B cell (primary cell): ENCODE data around the gene EXOC1. TPM values are rescaled to one million over a fixed set of nuclear protein-coding genes. Genes with fewer than 3 reads are reported as not detected.

Experiments
- ATAC-seq: fragments of 200-7000 bp; cut with Tn5 transposase; one replicate; pipeline ENCODE4 v1.10.0; 2021; ENCODE audit warnings: low read depth, mild to moderate bottlenecking, moderate number of reproducible peaks, moderate library complexity
- CTCF ChIA-PET: fragments of 350-600 bp; sonication (Branson Sonifier 250); formaldehyde crosslinking; loops from one replicate; lab custom pipeline; 2021; ENCODE audit warnings: antibody characterized with exemption, inconsistent platforms; lab: Charles Lee
- POLR2A ChIA-PET: fragments of 350-600 bp; sonication (Branson Sonifier 250); formaldehyde crosslinking; loops from one replicate; lab custom pipeline; 2021; ENCODE audit warnings: antibody characterized with exemption; lab: Charles Lee
- DNase-seq: peaks from one replicate; pipeline ENCODE4 v3.0.0; 2013
- H2AFZ ChIP-seq: 2 replicates; pipeline ENCODE4 v1.6.1; 2012; ENCODE audit warnings: mild to moderate bottlenecking, low read depth, low read length; ENCODE audit not compliant: insufficient read depth, poor library complexity, severe bottlenecking
- H3K27ac ChIP-seq, 2 donors: 1 replicate in 1 of 2; 2 replicates in 1 of 2; pipeline ENCODE4 v1.5.1; 2012 to 2013; ENCODE audit warnings: low read length in 2 of 2, mild to moderate bottlenecking in 2 of 2, moderate library complexity in 1 of 2
- H3K27me3 ChIP-seq, 4 experiments: fragments of 200-600 bp in 1 of 4; sonication (generic) in 1 of 4; replicated peaks in 1 of 4; 1 replicate in 2 of 4; 2 replicates in 2 of 4; pipeline versions ENCODE4 v1.6.1 to v1.7.0; 2013 to 2016; ENCODE audit warnings: low read length in 3 of 4, mild to moderate bottlenecking in 2 of 4, mixed read lengths in 1 of 4, moderate library complexity in 1 of 4; ENCODE audit not compliant: insufficient read depth in 4 of 4, control insufficient read depth in 3 of 4; ENCODE audit errors: control extremely low read depth in 1 of 4
- H3K36me3 ChIP-seq, 2 experiments: replicated peaks in 1 of 2; 1 replicate in 1 of 2; 2 replicates in 1 of 2; pipeline versions ENCODE4 v1.6.1 to v1.7.1; 2013; ENCODE audit warnings: low read length in 1 of 2; ENCODE audit not compliant: insufficient read depth in 2 of 2, control insufficient read depth in 1 of 2; ENCODE audit errors: control extremely low read depth in 1 of 2, extremely low read depth in 1 of 2
- H3K4me1 ChIP-seq, 2 donors: fragments of 200-600 bp in 1 of 2; sonication (generic) in 1 of 2; 1 replicate in 1 of 2; 2 replicates in 1 of 2; pipeline versions ENCODE4 v1.5.1 to v1.6.1; 2013 to 2017; ENCODE audit warnings: low read length in 2 of 2; ENCODE audit not compliant: control insufficient read depth in 2 of 2, insufficient read depth in 2 of 2
- H3K4me2 ChIP-seq: replicated peaks from 2 replicates; pipeline ENCODE3; 2012; ENCODE audit warnings: mild to moderate bottlenecking, low read depth, low read length; ENCODE audit not compliant: poor library complexity, severe bottlenecking
- H3K4me3 ChIP-seq, 5 experiments: fragments of 200-600 bp in 1 of 5; sonication (generic) in 1 of 5; 1 replicate in 3 of 5; 2 replicates in 2 of 5; pipeline versions ENCODE4 v1.5.1 to v1.7.0; 2011 to 2016; ENCODE audit warnings: low read length in 4 of 5, mild to moderate bottlenecking in 4 of 5, low read depth in 2 of 5, control low read depth in 1 of 5, moderate library complexity in 1 of 5; ENCODE audit not compliant: insufficient read depth in 1 of 5; ENCODE audit errors: control extremely low read depth in 1 of 5, extremely low read depth in 1 of 5
- H3K79me2 ChIP-seq: fragments of 200-600 bp; sonication (generic); one replicate; pipeline ENCODE4 v1.6.0; 2016; ENCODE audit warnings: low read length; ENCODE audit not compliant: control insufficient read depth, insufficient read depth
- H3K9ac ChIP-seq: fragments of 200-600 bp; sonication (generic); 2 replicates; pipeline ENCODE4 v1.6.1; 2017; ENCODE audit warnings: mild to moderate bottlenecking, low read length, moderate library complexity
- H3K9me3 ChIP-seq, 3 donors: one replicate each; pipeline versions ENCODE4 v1.6.1 to v1.7.1; 2013; ENCODE audit warnings: low read length in 2 of 3; ENCODE audit not compliant: control insufficient read depth in 2 of 3, insufficient read depth in 1 of 3; ENCODE audit errors: control extremely low read depth in 1 of 3
- H4K20me1 ChIP-seq: 2 replicates; pipeline ENCODE4 v1.6.0; 2012; ENCODE audit warnings: mild to moderate bottlenecking, low read length; ENCODE audit not compliant: insufficient read depth, control insufficient read depth, poor library complexity, severe bottlenecking
- H3K27ac Mint-ChIP-seq: one replicate; pipeline ENCODE4 v1.8.0; 2021; ENCODE audit warnings: mixed read lengths
- H3K27me3 Mint-ChIP-seq: one replicate; pipeline ENCODE4 v1.8.0; 2021; ENCODE audit warnings: mixed read lengths
- H3K4me1 Mint-ChIP-seq: one replicate; pipeline ENCODE4 v1.8.0; 2021; ENCODE audit warnings: mixed read lengths
- H3K4me3 Mint-ChIP-seq: one replicate; pipeline ENCODE4 v1.8.0; 2021; ENCODE audit warnings: mixed read lengths
- H3K9me3 Mint-ChIP-seq: one replicate; pipeline ENCODE4 v1.8.0; 2022; ENCODE audit warnings: mixed read lengths; ENCODE audit not compliant: insufficient read depth
- EZH2 ChIP-seq: IDR thresholded peaks from 2 replicates; pipeline ENCODE4 v1.6.1; 2012; ENCODE audit warnings: borderline replicate concordance, low read depth, mild to moderate bottlenecking, moderate library complexity, low read length; ENCODE audit not compliant: insufficient read depth, poor library complexity, severe bottlenecking
- WGBS: methylation state at CpG from one replicate; pipeline ENCODE4 v1.1.5; 2013; ENCODE audit warnings: missing lambda C conversion rate; ENCODE audit not compliant: insufficient coverage; 5-methylcytosine and 5-hydroxymethylcytosine counted together
- intact Hi-C: fragments of 100-400 bp; cut with micrococcal nuclease; formaldehyde crosslinking; loops from one replicate; pipeline ENCODE4 v1.10.0; 2022
- polyA plus RNA-seq: library from polyadenylated mRNA; depleted of rRNA; stranded (reverse); fragments of >200 nt; gene quantifications from 2 replicates; pipeline ENCODE4 v1.2.3, GENCODE V29; 2012
- total RNA-seq, 2 donors: library from RNA; stranded (reverse); fragments of 120-200 nt in 1 of 2; gene quantifications; 1 replicate in 1 of 2; 2 replicates in 1 of 2; pipeline versions ENCODE4 v1.2.3 to v1.2.4, GENCODE V29; 2013 to 2022
- TF ChIP-seq, protein P1 (sequence below): fragments of 200-600 bp; IDR thresholded peaks from one replicate; pipeline ENCODE4 v1.8.0; 2022; ENCODE audit warnings: antibody characterized with exemption, mild to moderate bottlenecking

The EXOC1 gene
- total and polyA plus RNA-seq, 2 donors (not counting 1 experiment from before 2014, with no cell fraction given) = 10.0 to 42.5 TPM

- TF ChIP-seq, protein P1, sequence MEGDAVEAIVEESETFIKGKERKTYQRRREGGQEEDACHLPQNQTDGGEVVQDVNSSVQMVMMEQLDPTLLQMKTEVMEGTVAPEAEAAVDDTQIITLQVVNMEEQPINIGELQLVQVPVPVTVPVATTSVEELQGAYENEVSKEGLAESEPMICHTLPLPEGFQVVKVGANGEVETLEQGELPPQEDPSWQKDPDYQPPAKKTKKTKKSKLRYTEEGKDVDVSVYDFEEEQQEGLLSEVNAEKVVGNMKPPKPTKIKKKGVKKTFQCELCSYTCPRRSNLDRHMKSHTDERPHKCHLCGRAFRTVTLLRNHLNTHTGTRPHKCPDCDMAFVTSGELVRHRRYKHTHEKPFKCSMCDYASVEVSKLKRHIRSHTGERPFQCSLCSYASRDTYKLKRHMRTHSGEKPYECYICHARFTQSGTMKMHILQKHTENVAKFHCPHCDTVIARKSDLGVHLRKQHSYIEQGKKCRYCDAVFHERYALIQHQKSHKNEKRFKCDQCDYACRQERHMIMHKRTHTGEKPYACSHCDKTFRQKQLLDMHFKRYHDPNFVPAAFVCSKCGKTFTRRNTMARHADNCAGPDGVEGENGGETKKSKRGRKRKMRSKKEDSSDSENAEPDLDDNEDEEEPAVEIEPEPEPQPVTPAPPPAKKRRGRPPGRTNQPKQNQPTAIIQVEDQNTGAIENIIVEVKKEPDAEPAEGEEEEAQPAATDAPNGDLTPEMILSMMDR = no peak
- no peak for TF ChIP-seq EZH2
- POLR2A ChIA-PET = no interaction called here
- no peak overlapping the region for H3K4me3 Mint-ChIP-seq
- CTCF ChIA-PET = no interaction called here
- H2AFZ ChIP-seq = no peak overlapping the region
- H3K27me3 ChIP-seq = no peaks in the 10 kb centered on the region
- WGBS = no CpG with 5 or more reads among the region's 3 CpGs
- no peaks in the 10 kb centered on the region for H3K79me2 ChIP-seq
- ATAC-seq (no peak), DNase-seq (no peak)
- no peaks in the 10 kb centered on the region for H3K27me3 Mint-ChIP-seq
- peaks cover 0 to 14% of the 10 kb centered on the region in 2 experiments for H3K36me3 ChIP-seq
- H3K4me2 ChIP-seq = no peak overlapping the region
- no peaks in the 10 kb centered on the region for H4K20me1 ChIP-seq
- H3K9me3 ChIP-seq = no peaks in the 10 kb centered on the region
- no peak overlapping the region for H3K27ac ChIP-seq
- no peaks in the 10 kb centered on the region for H3K4me1 ChIP-seq
- H3K4me3 ChIP-seq = no peak overlapping the region
- no peak overlapping the region for H3K27ac Mint-ChIP-seq
- H3K9ac ChIP-seq = no peak overlapping the region
- peaks cover 6% of the 10 kb centered on the region for H3K4me1 Mint-ChIP-seq
- intact Hi-C loops = loop anchor here (5.0 kb wide), 1 partner anchor 40 kb away; the partner anchor contains the start of gene CEP135
- H3K9me3 Mint-ChIP-seq = no peaks in the 10 kb centered on the region
Observed at GRCh38 chr4:55906989-55907388, 53.5 kb downstream of the EXOC1 start.

- Mint-ChIP-seq H3K27ac (no peak overlapping the region), H3K27me3 (no peaks in the 10 kb centered on the region), H3K4me3 (no peak overlapping the region), H3K9me3 (no peaks in the 10 kb centered on the region), H3K4me1 (peaks cover 6% of the 10 kb centered on the region)
- H3K4me2 ChIP-seq = no peak overlapping the region
- H3K9ac ChIP-seq = no peak overlapping the region
- no peak overlapping the region for H2AFZ ChIP-seq
- ChIA-PET POLR2A (no interaction called here), CTCF (no interaction called here)
- DNase-seq (no peak), ATAC-seq (no peak)
- no peaks in the 10 kb centered on the region for H3K9me3 ChIP-seq
- H4K20me1 ChIP-seq = no peaks in the 10 kb centered on the region
- H3K4me3 ChIP-seq = no peak overlapping the region
- H3K27me3 ChIP-seq = no peaks in the 10 kb centered on the region
- TF ChIP-seq EZH2 = no peak
- TF ChIP-seq, protein P1 = no peak
- peaks cover 0 to 10% of the 10 kb centered on the region in 2 experiments for H3K36me3 ChIP-seq
- intact Hi-C loops = loop anchor here (5.0 kb wide), 1 partner anchor 40 kb away; the partner anchor contains the start of gene CEP135
- no peak overlapping the region for H3K27ac ChIP-seq
- no peaks in the 10 kb centered on the region for H3K79me2 ChIP-seq
- H3K4me1 ChIP-seq = no peaks in the 10 kb centered on the region
Observed at GRCh38 chr4:55907469-55907868, 54.0 kb downstream of the EXOC1 start.
